ENCODE results near the gene NTNG1.
A peak's percentile ranks its signal among the peaks of the same experiment; 100 is the strongest.

Gene NTNG1

GRCh38 chr1:107523736-107524135, 382.9 kb downstream of the NTNG1 start:
- DNase-seq (ENCODE audit: extremely low read depth, low read depth) = no peak
- H3K4me3 ChIP-seq (replicated peaks; ENCODE audit: low read depth, low read length) = no peak overlapping the region
- TF ChIP-seq CTCF (IDR thresholded peaks at IDR 0.05; ENCODE audit: low read depth, low read length, missing control alignments) = no peak

- no peak for TF ChIP-seq CTCF (IDR thresholded peaks at IDR 0.05; ENCODE audit: low read depth, low read length, missing control alignments)
- H3K4me3 ChIP-seq (replicated peaks; ENCODE audit: low read depth, low read length) = no peak overlapping the region
Observed at GRCh38 chr1:107524301-107524700, 383.5 kb downstream of the NTNG1 start.

GRCh38 chr1:107525145-107525544, 384.3 kb downstream of the NTNG1 start:
- no peak for DNase-seq (ENCODE audit: extremely low read depth, low read depth)
- no peak for TF ChIP-seq CTCF (IDR thresholded peaks at IDR 0.05; ENCODE audit: low read depth, low read length, missing control alignments)
- no peak overlapping the region for H3K4me3 ChIP-seq (replicated peaks; ENCODE audit: low read depth, low read length)

More at GRCh38 chr1:107524301-107524700, 383.5 kb downstream of the NTNG1 start:
- DNase-seq (ENCODE audit: extremely low read depth, low read depth) = no peak

DNA sequence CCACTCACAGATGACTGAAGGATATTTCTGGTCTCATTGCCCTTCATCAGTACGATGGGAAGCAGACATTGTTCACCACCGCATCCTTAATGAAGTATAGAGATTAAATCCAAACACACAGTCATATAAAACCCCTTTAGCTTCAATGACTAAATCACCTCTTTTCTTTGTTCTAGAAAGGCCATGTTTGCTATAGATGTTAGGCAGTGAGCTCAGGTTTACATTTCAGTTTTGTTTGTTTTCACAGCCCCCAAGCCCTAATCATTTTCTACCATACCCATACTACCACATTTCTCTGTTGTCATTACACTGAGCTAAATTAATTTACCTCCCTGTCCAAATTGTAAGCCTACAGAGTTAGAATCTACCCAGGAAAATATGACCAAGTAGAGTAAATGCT, 385.1 kb downstream of the NTNG1 start:
- no peak for DNase-seq (ENCODE audit: extremely low read depth, low read depth)
- no peak for TF ChIP-seq CTCF (IDR thresholded peaks at IDR 0.05; ENCODE audit: low read depth, low read length, missing control alignments)
- no peak overlapping the region for H3K4me3 ChIP-seq (replicated peaks; ENCODE audit: low read depth, low read length)

DNA sequence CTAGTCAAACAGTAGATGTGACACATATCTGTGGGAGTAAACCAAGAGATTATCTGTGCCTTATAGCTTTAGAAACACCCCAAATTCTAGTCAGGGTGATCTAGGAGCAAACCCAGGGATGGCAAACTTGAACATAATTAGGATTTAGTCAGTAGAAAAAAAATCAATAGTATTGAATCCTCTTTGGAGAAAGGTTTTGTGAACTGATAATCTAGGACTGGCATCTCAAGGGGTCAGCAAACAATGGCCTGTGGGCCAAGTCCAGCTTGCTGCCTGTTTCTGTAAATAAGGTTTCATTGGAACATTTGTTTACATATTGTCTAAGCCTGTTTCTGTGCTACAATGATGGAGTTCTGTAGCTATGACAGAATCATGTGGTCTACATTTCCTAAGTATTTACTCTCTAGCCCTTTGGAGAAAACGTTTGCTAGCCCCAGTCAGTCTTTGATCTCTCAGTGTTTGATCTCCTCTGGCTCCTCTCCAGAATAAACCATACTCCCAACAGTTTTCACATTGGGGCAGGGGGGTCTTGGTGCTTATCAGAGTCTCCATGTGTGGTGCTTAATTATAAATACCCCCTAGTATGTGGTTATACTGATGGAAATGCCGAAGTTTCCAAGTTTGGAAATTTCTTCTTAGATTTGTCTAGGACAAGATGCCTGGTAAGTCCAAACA, 385.8 kb downstream of the NTNG1 start:
- H3K4me3 ChIP-seq (replicated peaks; ENCODE audit: low read depth, low read length) = no peak overlapping the region
- DNase-seq (ENCODE audit: extremely low read depth, low read depth) = no peak
- no peak for TF ChIP-seq CTCF (IDR thresholded peaks at IDR 0.05; ENCODE audit: low read depth, low read length, missing control alignments)

DNA sequence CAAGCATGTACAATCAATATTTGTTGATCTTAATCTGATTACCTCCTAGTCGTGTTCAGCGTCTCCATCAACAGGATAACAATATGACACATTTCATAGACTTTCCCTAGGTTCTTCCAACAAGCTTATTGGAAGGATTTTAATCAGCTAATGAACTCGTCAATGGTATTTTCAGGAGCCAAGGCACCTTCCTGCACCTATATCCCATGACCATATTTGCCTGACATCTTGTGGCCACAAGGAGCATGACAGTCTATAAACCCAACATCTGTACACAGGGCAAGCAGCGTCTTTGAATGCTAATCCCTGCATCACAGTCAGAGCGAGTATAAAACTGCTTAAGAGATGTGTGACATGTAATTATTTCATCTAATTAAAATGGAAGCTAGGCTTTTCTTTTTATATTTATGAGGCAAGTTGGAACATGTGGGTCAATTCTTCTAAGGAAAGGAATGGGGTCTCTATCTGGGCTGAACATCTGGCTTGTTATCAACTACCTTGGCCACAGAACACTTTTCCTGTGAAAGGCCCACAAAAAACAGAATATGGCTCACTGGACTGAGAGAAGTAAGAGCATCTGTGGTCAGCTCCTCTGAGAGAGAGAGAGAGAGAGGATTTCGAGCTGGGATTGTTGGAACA, 388.8 kb downstream of the NTNG1 start:
- TF ChIP-seq CTCF (IDR thresholded peaks at IDR 0.05; ENCODE audit: low read depth, low read length, missing control alignments) = peak; percentile 68
- no peak overlapping the region for H3K4me3 ChIP-seq (replicated peaks; ENCODE audit: low read depth, low read length)
- DNase-seq (ENCODE audit: extremely low read depth, low read depth) = peak; percentile 19
